NCI-H510A (cell line): Measurements from ENCODE around the gene CHN2.

Experiments used
- DNase-seq: peaks from one replicate; lab custom pipeline; 2025; lab: John Stamatoyannopoulos, UW

Gene CHN2

GRCh38 chr7:29469976-29470557, 275.5 kb downstream of the CHN2 start:
- DNase-seq = no peak

- no peak for DNase-seq
These were observed 277.0 kb downstream of the CHN2 start for GRCh38 chr7:29471444-29472138.

GRCh38 chr7:29476916-29477315, 282.3 kb downstream of the CHN2 start:
- no peak for DNase-seq

- DNase-seq = no peak
These were observed 283.7 kb downstream of the CHN2 start for GRCh38 chr7:29478226-29478625.

- DNase-seq = no peak
These were observed 284.2 kb downstream of the CHN2 start for GRCh38 chr7:29478687-29479240.

GRCh38 chr7:29479301-29480200, 285.0 kb downstream of the CHN2 start:
- no peak for DNase-seq

GRCh38 chr7:29480451-29480850, 285.9 kb downstream of the CHN2 start:
- no peak for DNase-seq

GRCh38 chr7:29480934-29481651, 286.5 kb downstream of the CHN2 start:
- no peak for DNase-seq

GRCh38 chr7:29482056-29482455, 287.5 kb downstream of the CHN2 start:
- no peak for DNase-seq

- DNase-seq = no peak
These were observed 288.9 kb downstream of the CHN2 start for GRCh38 chr7:29483219-29484104.

- DNase-seq = no peak
These were observed 289.7 kb downstream of the CHN2 start for GRCh38 chr7:29484280-29484679.

GRCh38 chr7:29485339-29486190, 291.0 kb downstream of the CHN2 start:
- DNase-seq = no peak

- DNase-seq = no peak
These were observed 291.7 kb downstream of the CHN2 start for GRCh38 chr7:29486191-29486700.

GRCh38 chr7:29487424-29487823, 292.8 kb downstream of the CHN2 start:
- no peak for DNase-seq

GRCh38 chr7:29488203-29488970, 293.8 kb downstream of the CHN2 start:
- no peak for DNase-seq

- no peak for DNase-seq
These were observed 294.4 kb downstream of the CHN2 start for GRCh38 chr7:29488977-29489376.

- DNase-seq = no peak
These were observed 295.6 kb downstream of the CHN2 start for GRCh38 chr7:29490094-29490607.

- DNase-seq = no peak
These were observed 299.8 kb downstream of the CHN2 start for GRCh38 chr7:29494350-29494749.

- no peak for DNase-seq
These were observed 301.1 kb downstream of the CHN2 start for GRCh38 chr7:29495653-29496052.
